ENCODE measurements around the gene MGAT3. TPM values are rescaled to one million over a fixed set of nuclear protein-coding genes. Genes with fewer than 3 reads are reported as not detected.
A peak's percentile ranks its signal among the peaks of the same experiment; 100 is the strongest.

The MGAT3 gene
- total RNA-seq, 1 experiment from 2014 or later: 0.20 TPM

- no peak for TF ChIP-seq REST (IDR thresholded peaks at IDR 0.05; ENCODE audit: low read depth)
- no peak for TF ChIP-seq SRF (IDR thresholded peaks at IDR 0.05; ENCODE audit: low read depth)
- TF ChIP-seq ATF3 (IDR thresholded peaks at IDR 0.05): no peak
Measured at GRCh38 chr22:39446239-39446721, 10.5 kb upstream of the MGAT3 start (continued).

GRCh38 chr22:39448205-39449054 lies 8.4 kb upstream of the MGAT3 start:
- Histone ChIP-seq H3K4me2 (ENCODE audit: low read length) (peak overlapping the region; percentile 14; the same call in 1 of the 2 replicates), H2AFZ (ENCODE audit: low read depth, low read length, poor library complexity, severe bottlenecking) (no peak overlapping the region), H3K9ac (ENCODE audit: low read length) (0 out of 2 replicates have a peak overlapping the region, but pooled peaks have one; percentile 8), H4K20me1 (ENCODE audit: insufficient read depth) (no peaks in the 10 kb centered on the region), H3K4me1 (ENCODE audit: control insufficient read depth in 1 of 2, insufficient read depth in 2 of 2, low read length in 2 of 2) (peaks cover 11 to 26% of the 10 kb centered on the region in 2 experiments), H3K27ac (ENCODE audit: low read depth, low read length) (no peak overlapping the region), H3K79me2 (ENCODE audit: insufficient read depth, low read length) (no peaks in the 10 kb centered on the region), H3K9me2 (ENCODE audit: insufficient read depth) (no peaks in the 10 kb centered on the region), H3K9me3 (ENCODE audit: control insufficient read depth in 1 of 2, insufficient read depth in 1 of 2, low read depth in 1 of 2, low read length in 2 of 2) (no peaks in the 10 kb centered on the region), H3K27me3 (ENCODE audit: insufficient read depth, low read length) (no peaks in the 10 kb centered on the region), H3K4me3 (replicated peaks in 1 of 2; ENCODE audit: low read depth in 1 of 2, low read length in 2 of 2) (no peak overlapping the region), H3K36me3 (ENCODE audit: control insufficient read depth in 1 of 2, insufficient read depth in 2 of 2, low read length in 2 of 2) (no peaks in the 10 kb centered on the region)
- ChIA-PET POLR2A (no interaction called here), CTCF (no interaction called here), RAD21 (ENCODE audit: low non-redundant PET in 1 of 2, low total read pairs in 2 of 2, uncharacterized antibody in 2 of 2, unreplicated experiment in 2 of 2) (no interaction called here)
- no TSS peak for BruUV-seq (replicated peaks)
- DNase-seq (ENCODE audit: low read depth, low spot score): no peak
- peak; percentile 32; the same call in 1 of the 2 replicates for ATAC-seq
- intact Hi-C loops (cut with micrococcal nuclease): no loop called here
- TF ChIP-seq CEBPB (IDR thresholded peaks at IDR 0.05; ENCODE audit: low read depth) (no peak), ELF1 (IDR thresholded peaks at IDR 0.05; ENCODE audit: borderline replicate concordance, low read depth) (no peak), POLR2A (IDR thresholded peaks at IDR 0.05; ENCODE audit: borderline replicate concordance, extremely low read depth, insufficient read depth, insufficient read length) (no peak), POLR2AphosphoS5 (IDR thresholded peaks at IDR 0.05; ENCODE audit: low read depth, low read length) (no peak), FOSL1 (IDR thresholded peaks at IDR 0.05; ENCODE audit: low read depth) (no peak), ZBTB33 (IDR thresholded peaks at IDR 0.05; ENCODE audit: extremely low read depth, insufficient replicate concordance, low read length) (no peak), MAX (IDR thresholded peaks at IDR 0.05) (no peak), CBX3 (IDR thresholded peaks at IDR 0.05; ENCODE audit: low read depth) (no peak), EGR1 (IDR thresholded peaks at IDR 0.05; ENCODE audit: low read depth) (no peak), SP1 (IDR thresholded peaks at IDR 0.05; ENCODE audit: low read depth) (no peak), SIN3A (IDR thresholded peaks at IDR 0.05; ENCODE audit: low read depth) (no peak), EZH2phosphoT487 (IDR thresholded peaks at IDR 0.05; ENCODE audit: borderline replicate concordance) (no peak), ZFX (IDR thresholded peaks at IDR 0.05) (no peak), SRF (IDR thresholded peaks at IDR 0.05; ENCODE audit: low read depth) (no peak)

Measured in HCT116 (cell line).